GM18858 (cell line): Measurements from ENCODE around the gene ADGRG2.
A peak's percentile ranks its signal among the peaks of the same experiment; 100 is the strongest.
"Not testable (repeated sequence)": the region's sequence is repeated elsewhere in the genome, so short reads cannot be mapped to it uniquely, and the experiment has no call there.

ENCODE experiments used
- ATAC-seq: cut with Tn5 transposase; IDR thresholded peaks from one replicate; pipeline ENCODE4 v1.9.1; 2021; ENCODE audit not compliant: unreplicated experiment

The ADGRG2 gene

GRCh38 chrX:19007868-19008267 lies 114.4 kb downstream of the ADGRG2 start:
- no peak for ATAC-seq

DNA sequence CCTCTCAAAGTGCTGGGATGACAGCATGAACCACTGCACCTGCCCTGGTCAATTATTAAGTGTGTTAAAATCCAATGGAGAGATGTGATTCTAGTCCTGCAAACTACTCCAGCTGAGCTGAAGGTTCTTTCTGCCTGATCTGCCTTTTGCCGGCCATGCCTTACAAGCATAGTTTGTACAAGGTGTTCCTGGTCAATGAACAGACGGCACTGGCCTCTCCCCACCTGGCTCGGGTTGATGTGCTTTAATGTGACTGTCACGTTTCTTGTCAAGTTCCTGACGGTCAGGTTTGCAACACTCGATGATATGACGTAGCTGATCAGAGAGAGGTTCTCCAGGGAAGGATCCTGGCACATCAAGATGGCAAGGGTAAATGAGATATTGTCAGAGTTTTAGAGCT lies 115.3 kb downstream of the ADGRG2 start:
- no peak for ATAC-seq

- no peak for ATAC-seq
These were observed 116.4 kb downstream of the ADGRG2 start for GRCh38 chrX:19005909-19006308.

GRCh38 chrX:19003756-19004155 lies 118.5 kb downstream of the ADGRG2 start:
- no peak for ATAC-seq

DNA sequence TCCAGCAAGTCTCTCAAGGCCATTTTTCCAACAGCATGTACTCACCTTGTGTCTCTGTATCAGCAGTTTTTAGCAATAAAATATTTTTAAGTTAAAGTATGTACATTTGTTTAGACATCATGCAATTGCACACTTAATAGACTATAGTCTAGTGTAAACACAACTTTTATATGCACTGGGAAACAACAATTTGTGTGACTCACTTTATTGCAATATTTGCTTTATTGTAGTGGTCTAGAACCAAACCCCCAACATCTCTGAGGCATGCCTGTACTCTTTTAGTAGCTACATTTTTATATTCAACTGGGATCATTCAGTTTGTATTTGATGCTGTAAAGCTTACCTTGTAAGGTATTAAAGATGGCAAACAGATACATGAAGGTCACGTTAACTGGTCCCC lies 123.6 kb downstream of the ADGRG2 start:
- no peak for ATAC-seq

GRCh38 chrX:18997916-18998315 lies 124.4 kb downstream of the ADGRG2 start:
- ATAC-seq: no peak

GRCh38 chrX:18996536-18996935 lies 125.7 kb downstream of the ADGRG2 start:
- ATAC-seq: no peak

DNA sequence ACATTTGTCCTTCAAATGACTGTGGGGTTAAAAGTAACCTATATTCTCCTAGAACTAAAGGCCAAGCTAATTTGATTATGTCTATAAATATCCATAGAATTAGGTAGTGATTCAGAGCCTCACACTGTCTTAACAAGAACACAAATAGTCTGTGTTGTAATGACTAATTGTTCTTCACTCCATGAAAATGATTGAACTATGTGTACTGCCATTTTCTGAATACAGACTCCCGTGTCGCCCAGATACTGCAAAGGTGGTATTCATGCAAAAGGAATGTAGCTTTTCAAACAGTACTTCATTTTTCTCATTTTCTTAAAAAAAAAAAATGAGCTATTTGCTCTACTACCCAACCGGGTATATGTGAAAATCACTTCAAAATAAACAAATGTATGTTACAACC lies 127.0 kb downstream of the ADGRG2 start:
- no peak for ATAC-seq

DNA sequence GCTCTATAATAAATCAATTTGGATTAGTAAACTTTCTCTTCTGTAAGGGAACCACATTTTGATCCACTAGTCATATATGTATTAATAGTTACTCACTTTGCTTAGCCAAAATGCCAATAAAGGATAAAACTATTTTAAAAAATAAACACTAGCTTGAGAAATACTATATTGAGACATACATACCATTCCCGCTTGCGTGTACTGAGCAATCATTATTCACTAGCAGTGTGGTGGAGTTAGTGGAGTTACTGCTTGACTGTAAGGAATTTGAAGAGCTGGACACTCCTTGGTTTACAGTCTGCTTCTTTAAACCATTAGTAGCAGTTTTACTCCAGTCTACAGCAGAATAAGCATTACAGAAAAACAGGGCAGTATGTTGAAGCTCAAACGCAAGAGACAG lies 127.6 kb downstream of the ADGRG2 start:
- no peak for ATAC-seq

DNA sequence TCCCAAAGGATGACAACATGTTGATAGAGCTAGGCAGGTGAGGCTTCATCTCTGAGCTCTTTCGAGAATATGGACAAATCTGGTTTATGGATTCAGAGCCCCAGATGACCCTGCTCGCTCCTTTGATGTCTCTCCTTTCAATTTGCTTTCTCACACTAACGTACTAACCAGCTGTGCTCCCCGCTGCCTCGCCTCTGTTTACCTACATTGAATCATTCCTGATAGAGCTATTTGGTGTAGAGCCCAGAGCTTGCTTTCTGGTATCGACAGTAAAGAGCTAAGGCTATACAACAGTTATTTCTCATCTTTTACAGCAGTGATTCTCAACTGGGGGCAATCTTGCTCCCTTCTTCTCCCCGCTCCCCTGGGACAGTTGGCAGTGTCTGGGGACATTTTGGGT lies 129.4 kb downstream of the ADGRG2 start:
- ATAC-seq: no peak

GRCh38 chrX:18985186-18985435 lies 137.2 kb downstream of the ADGRG2 start:
- ATAC-seq: no peak

GRCh38 chrX:18984381-18985185 lies 137.7 kb downstream of the ADGRG2 start:
- peak; percentile 73 for ATAC-seq

DNA sequence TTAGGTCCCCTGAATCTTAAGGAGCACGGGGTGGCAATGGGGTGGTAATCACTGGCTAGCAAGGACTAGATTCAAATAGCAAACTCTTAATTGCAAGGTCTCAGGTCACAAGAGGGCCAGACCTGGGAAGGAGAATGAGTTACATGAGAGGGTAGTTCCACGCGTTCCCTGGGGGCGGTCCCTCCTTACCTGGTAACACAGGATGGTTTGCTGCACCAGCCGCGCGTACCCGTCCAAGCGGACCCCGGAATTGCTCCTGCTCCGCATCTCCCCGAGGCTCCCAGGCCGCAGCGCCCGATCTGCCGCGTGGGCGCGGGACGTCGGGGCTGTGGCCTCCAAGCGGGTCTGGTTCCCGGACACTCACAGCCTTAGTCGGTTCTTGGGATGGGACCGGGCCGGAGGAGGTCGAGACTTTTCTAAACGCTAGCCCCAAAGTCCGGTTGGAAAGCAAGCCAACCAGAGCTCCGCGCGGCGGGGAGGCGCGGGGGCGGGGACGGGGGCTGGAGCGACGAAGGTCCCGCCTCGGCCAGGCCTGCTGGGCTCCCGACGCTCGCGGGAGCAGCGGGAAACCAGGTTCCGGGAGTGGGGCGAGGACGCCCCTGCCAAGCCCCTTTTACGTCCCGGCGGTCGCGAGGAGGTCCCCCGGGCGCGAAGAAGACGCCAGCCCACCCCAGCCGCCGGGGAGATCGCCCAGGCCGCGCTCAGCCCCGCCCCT lies 138.4 kb downstream of the ADGRG2 start, which contains the start of gene PHKA2:
PHKA2 (minus strand) TSS at position 449 of the 715 bp plus-strand sequence; CDS start at position 267, 182 bp downstream.
- ATAC-seq: peak; percentile 28

DNA sequence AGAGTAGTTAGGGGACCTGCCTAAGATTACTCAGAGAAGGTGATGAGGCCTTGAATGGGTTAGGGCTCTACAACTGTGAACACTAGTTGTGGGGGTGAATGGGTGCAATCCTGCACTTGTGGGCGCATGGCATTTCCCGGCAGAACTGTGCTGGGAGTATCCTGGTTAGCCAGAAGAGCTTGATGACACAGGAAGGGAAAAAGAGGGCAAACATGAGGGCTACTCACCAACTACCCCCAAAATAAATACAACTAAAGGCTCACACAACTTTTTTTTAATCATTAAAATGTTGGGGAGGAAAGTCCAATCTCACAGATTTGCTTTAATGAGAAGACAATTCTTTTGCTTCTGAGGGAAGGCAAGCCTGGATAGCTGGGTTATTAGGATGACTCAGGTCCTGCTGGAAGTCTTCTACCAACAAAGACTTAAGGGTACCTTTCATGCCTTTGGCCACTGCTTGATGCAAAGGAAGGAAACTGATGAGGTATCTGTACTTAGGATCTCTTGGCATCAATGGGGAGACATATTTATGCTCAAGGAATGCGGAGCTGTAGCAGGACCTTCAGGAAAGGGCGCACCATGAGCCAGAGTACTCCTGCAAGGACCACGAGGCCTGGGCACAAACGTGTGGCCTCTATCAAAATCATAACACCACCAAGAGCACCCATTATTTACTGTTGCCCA lies 141.0 kb downstream of the ADGRG2 start:
- no peak for ATAC-seq

- not testable (repeated sequence) for ATAC-seq
These were observed 142.0 kb downstream of the ADGRG2 start for GRCh38 chrX:18980262-18980661.

DNA sequence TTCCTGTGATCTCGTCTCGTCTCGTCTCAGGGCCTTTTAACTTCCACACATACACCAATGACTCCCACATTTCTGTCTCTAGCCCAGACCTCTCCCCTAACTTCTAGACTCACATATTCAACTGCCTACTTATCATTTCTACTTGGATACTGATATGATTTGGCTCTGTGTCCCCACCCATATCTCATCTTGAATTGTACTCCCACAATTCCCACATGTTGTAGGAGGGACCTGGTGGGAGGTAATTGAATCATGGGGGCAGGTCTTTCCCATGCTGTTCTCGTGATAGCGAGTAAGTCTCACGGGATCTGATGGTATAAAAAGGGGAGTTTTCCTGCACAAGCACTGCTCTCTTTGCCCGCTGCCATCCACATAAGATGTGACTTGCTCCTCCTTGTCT lies 147.3 kb downstream of the ADGRG2 start:
- no peak for ATAC-seq

DNA sequence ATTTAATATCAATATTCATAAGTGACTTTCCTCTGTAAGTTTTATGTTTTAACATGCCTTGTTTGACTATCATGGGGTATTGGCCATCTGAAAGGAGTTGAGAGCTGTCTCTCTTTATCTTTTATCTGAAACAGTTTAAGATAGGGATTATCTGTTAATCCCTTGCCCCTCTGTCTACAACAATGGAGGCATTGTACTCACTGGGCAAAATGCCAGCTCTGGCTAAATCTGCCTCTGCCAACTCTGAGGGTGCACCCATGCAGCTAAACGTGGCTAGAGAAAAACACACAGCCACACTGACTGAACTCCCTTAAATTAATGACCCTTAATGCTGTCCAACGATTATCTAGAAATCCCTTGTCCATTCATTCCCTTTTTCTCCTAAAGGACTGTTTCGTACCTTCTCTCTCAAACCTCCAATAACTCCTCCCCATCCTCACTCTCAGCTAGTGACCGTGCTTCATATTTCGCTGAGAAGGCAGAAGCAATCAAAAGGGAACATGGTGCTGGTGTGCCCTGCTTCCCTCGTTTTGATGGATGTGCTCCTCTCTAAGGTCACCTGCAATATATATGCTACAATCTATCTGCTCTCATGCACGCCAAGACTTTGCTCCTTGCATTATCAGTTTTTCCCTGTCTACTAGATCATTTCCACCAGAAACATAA lies 148.6 kb downstream of the ADGRG2 start:
- ATAC-seq: no peak

DNA sequence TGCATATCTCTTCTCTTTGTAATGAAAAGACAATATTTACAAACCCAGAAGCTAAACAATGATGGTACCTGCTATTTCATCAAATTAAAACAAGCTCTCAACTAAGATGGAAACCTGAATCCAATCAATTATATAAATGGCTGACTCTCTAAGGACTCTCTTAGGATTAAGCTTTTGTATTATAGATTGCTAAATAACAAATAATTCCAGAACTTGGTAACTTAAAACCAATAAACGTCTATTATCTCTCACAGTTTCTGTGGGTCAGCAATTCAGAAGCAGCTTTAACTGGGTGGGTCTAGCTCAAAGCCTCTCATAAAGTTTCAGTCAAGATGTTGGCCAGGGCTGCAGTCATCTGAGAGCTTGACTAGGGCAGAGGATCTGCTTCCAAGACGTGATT lies 150.8 kb downstream of the ADGRG2 start:
- no peak for ATAC-seq

GRCh38 chrX:18970465-18970864 lies 151.8 kb downstream of the ADGRG2 start:
- ATAC-seq: no peak

GRCh38 chrX:18966624-18967023 lies 155.6 kb downstream of the ADGRG2 start:
- ATAC-seq: no peak

- no peak for ATAC-seq
These were observed 157.4 kb downstream of the ADGRG2 start for GRCh38 chrX:18964901-18965300.

- ATAC-seq: no peak
These were observed 158.2 kb downstream of the ADGRG2 start for GRCh38 chrX:18964026-18964425.
